ENCODE data around the gene DNAJC22. TPM values are rescaled to one million over a fixed set of nuclear protein-coding genes. Genes with fewer than 3 reads are reported as not detected.

DNAJC22 gene
- total and polyA plus RNA-seq, 2 of the 13 experiments (the other 11 are each of a cell fraction or from before 2014, with no cell fraction given): 25.2 to 31.7 TPM

- Histone ChIP-seq H3K4me1 (ENCODE audit: insufficient read depth, low read length) (peaks cover 15% of the 10 kb centered on the region), H3K36me3 (replicated peaks in 1 of 2; ENCODE audit: control insufficient read depth in 1 of 2, insufficient read depth in 2 of 2, low read length in 2 of 2) (peaks cover 14 to 37% of the 10 kb centered on the region in 2 experiments), H3K4me3 (replicated peaks in 1 of 3; ENCODE audit: insufficient read depth in 1 of 3, low read depth in 2 of 3, low read length in 3 of 3) (no peak overlapping the region), H3K4me2 (ENCODE audit: low read depth, low read length) (no peak overlapping the region), H3K27me3 (ENCODE audit: control insufficient read depth in 1 of 2, insufficient read depth in 2 of 2, low read length in 2 of 2) (peaks cover 0 to 4% of the 10 kb centered on the region in 2 experiments; a peak in 1 of 5 replicates), H3K79me2 (ENCODE audit: insufficient read depth, low read length) (peaks cover 8% of the 10 kb centered on the region), H3K27ac (ENCODE audit: extremely low read length, insufficient read depth, low read length) (no peak overlapping the region), H2AFZ (ENCODE audit: low read length) (no peak overlapping the region), H4K20me1 (ENCODE audit: insufficient read depth, low read length) (no peaks in the 10 kb centered on the region), H3K9me3 (ENCODE audit: low read length) (no peaks in the 10 kb centered on the region), H3K9ac (ENCODE audit: insufficient read depth, low read depth, low read length) (no peak overlapping the region)
- intact Hi-C loops (cut with micrococcal nuclease; ENCODE audit: unreplicated experiment): no loop called here
- ChIA-PET CTCF (ENCODE audit: low intra/inter-chr PET ratio, low total read pairs) (no interaction called here), POLR2A (no interaction called here)
- WGBS (ENCODE audit: low lambda C conversion rate): 93% methylated on average over 3 of the region's 6 CpGs
- FAIRE-seq (no peak), DNase-seq (ENCODE audit: low spot score) (no peak), ATAC-seq (no peak)
- no TSS peak for BruUV-seq (replicated peaks)
- in situ Hi-C loops (cut with HindIII; ENCODE audit: extremely low pct_ligation_motif_present, low pct_unique_long_range_greater_than_20kb): no loop called here
- TF ChIP-seq, protein P1, sequence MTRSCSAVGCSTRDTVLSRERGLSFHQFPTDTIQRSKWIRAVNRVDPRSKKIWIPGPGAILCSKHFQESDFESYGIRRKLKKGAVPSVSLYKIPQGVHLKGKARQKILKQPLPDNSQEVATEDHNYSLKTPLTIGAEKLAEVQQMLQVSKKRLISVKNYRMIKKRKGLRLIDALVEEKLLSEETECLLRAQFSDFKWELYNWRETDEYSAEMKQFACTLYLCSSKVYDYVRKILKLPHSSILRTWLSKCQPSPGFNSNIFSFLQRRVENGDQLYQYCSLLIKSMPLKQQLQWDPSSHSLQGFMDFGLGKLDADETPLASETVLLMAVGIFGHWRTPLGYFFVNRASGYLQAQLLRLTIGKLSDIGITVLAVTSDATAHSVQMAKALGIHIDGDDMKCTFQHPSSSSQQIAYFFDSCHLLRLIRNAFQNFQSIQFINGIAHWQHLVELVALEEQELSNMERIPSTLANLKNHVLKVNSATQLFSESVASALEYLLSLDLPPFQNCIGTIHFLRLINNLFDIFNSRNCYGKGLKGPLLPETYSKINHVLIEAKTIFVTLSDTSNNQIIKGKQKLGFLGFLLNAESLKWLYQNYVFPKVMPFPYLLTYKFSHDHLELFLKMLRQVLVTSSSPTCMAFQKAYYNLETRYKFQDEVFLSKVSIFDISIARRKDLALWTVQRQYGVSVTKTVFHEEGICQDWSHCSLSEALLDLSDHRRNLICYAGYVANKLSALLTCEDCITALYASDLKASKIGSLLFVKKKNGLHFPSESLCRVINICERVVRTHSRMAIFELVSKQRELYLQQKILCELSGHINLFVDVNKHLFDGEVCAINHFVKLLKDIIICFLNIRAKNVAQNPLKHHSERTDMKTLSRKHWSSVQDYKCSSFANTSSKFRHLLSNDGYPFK (CRISPR knock-in tag; IDR thresholded peaks at IDR 0.05; ENCODE audit: borderline replicate concordance): no peak
- peak; percentile 43 for TF ChIP-seq AGO2 (optimal IDR thresholded peaks at IDR 0.05; ENCODE audit: low read depth, low read length)
Observed at GRCh38 chr12:49325606-49326005, 21.1 kb upstream of the DNAJC22 start.

GRCh38 chr12:49327368-49327767 lies 19.3 kb upstream of the DNAJC22 start:
- Histone ChIP-seq H3K4me3 (replicated peaks in 1 of 3; ENCODE audit: insufficient read depth in 1 of 3, low read depth in 2 of 3, low read length in 3 of 3) (no peak overlapping the region), H3K4me1 (ENCODE audit: insufficient read depth, low read length) (peaks cover 22% of the 10 kb centered on the region), H2AFZ (ENCODE audit: low read length) (no peak overlapping the region), H3K79me2 (ENCODE audit: insufficient read depth, low read length) (peaks cover 8% of the 10 kb centered on the region), H3K36me3 (replicated peaks in 1 of 2; ENCODE audit: control insufficient read depth in 1 of 2, insufficient read depth in 2 of 2, low read length in 2 of 2) (peaks cover 16 to 43% of the 10 kb centered on the region in 2 experiments), H3K4me2 (ENCODE audit: low read depth, low read length) (no peak overlapping the region), H3K9ac (ENCODE audit: insufficient read depth, low read depth, low read length) (no peak overlapping the region), H3K27ac (ENCODE audit: extremely low read length, insufficient read depth, low read length) (no peak overlapping the region), H3K9me3 (ENCODE audit: low read length) (no peaks in the 10 kb centered on the region), H4K20me1 (ENCODE audit: insufficient read depth, low read length) (no peaks in the 10 kb centered on the region), H3K27me3 (ENCODE audit: control insufficient read depth in 1 of 2, insufficient read depth in 2 of 2, low read length in 2 of 2) (peaks cover 0 to 4% of the 10 kb centered on the region in 2 experiments; a peak in 1 of 5 replicates)
- intact Hi-C loops (cut with micrococcal nuclease; ENCODE audit: unreplicated experiment): no loop called here
- POLR2A ChIA-PET: no interaction called here
- CTCF ChIA-PET (ENCODE audit: low intra/inter-chr PET ratio, low total read pairs): no interaction called here
- no TSS peak for BruUV-seq (replicated peaks)
- FAIRE-seq (no peak), ATAC-seq (no peak), DNase-seq (ENCODE audit: low spot score) (no peak)
- in situ Hi-C loops (cut with HindIII; ENCODE audit: extremely low pct_ligation_motif_present, low pct_unique_long_range_greater_than_20kb): no loop called here
- TF ChIP-seq, protein P2, sequence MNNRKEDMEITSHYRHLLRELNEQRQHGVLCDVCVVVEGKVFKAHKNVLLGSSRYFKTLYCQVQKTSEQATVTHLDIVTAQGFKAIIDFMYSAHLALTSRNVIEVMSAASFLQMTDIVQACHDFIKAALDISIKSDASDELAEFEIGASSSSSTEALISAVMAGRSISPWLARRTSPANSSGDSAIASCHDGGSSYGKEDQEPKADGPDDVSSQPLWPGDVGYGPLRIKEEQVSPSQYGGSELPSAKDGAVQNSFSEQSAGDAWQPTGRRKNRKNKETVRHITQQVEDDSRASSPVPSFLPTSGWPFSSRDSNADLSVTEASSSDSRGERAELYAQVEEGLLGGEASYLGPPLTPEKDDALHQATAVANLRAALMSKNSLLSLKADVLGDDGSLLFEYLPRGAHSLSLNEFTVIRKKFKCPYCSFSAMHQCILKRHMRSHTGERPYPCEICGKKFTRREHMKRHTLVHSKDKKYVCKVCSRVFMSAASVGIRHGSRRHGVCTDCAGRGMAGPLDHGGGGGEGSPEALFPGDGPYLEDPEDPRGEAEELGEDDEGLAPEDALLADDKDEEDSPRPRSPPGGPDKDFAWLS (CRISPR knock-in tag; IDR thresholded peaks at IDR 0.05; ENCODE audit: borderline replicate concordance): no peak
- TF ChIP-seq NR2F2 (IDR thresholded peaks at IDR 0.05; ENCODE audit: borderline replicate concordance, low read depth): peak; percentile 61; the same call in 1 of the 2 replicates
- no peak for TF ChIP-seq NFYB (CRISPR knock-in tag; IDR thresholded peaks at IDR 0.05)
